Measurements from ENCODE around the gene TRERF1. TPM values are rescaled to one million over a fixed set of nuclear protein-coding genes. Genes with fewer than 3 reads are reported as not detected.

TRERF1 gene, protein sequence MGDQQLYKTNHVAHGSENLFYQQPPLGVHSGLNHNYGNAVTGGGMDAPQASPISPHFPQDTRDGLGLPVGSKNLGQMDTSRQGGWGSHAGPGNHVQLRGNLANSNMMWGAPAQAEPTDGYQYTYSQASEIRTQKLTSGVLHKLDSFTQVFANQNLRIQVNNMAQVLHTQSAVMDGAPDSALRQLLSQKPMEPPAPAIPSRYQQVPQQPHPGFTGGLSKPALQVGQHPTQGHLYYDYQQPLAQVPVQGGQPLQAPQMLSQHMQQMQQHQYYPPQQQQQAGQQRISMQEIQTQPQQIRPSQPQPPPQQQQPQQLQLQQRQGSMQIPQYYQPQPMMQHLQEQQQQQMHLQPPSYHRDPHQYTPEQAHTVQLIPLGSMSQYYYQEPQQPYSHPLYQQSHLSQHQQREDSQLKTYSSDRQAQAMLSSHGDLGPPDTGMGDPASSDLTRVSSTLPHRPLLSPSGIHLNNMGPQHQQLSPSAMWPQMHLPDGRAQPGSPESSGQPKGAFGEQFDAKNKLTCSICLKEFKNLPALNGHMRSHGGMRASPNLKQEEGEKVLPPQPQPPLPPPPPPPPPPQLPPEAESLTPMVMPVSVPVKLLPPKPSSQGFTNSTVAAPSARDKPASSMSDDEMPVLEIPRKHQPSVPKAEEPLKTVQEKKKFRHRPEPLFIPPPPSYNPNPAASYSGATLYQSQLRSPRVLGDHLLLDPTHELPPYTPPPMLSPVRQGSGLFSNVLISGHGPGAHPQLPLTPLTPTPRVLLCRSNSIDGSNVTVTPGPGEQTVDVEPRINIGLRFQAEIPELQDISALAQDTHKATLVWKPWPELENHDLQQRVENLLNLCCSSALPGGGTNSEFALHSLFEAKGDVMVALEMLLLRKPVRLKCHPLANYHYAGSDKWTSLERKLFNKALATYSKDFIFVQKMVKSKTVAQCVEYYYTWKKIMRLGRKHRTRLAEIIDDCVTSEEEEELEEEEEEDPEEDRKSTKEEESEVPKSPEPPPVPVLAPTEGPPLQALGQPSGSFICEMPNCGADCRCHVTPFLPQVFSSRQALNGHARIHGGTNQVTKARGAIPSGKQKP (N-terminal part only)
- 10 to 100 TPM in 1 of 2 donors, 1 to 10 TPM in 1; 9.5 to 34.8 TPM for total RNA-seq

DNA sequence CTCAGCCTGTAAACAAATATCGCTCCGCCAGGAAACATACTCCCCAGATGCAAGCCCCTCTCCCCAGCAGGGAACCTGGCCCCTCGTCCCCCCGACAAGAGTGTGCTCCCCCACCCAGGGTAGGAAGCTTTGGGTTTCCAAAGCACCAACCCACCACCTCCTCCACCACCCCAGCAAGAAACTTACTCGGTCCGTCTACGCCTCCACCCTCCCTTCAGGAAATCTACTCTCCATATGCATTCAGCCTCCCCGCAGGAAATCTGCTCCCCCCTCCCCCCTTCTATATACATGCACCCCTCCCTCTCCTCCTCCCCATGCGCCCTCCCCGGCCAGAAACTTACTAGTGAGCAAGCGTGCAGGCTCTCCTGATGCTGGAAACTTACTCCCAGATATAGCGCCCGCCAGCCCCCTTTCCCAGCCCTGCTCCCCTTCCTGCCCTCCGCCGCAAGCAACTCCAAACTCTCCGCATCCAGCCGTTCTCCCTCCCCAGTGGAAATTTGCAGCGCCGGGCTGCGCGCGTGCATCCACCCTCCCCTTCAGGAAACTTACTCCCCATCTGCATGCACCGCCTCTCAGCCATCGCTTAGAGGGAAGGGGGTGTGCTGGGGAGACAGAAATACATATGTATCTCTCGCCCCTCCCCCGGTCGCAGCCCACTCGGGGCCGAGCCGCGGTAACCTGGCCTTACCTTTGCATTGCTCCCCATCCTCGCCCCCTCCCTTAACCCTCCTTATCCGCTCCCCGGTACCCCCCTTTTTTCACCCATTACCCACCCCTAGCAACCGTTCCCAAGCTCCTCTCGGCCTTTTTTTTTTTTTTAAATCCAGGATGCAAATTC, at the start of gene TRERF1:
Gene TRERF1, minus strand, starts transcription at position 594 of the 838 bp plus-strand sequence. CDS start 182,336 bp downstream, outside the sequence.
- WGBS: under 1% methylated on average over 36 of the region's 36 CpGs
- H3K36me3 ChIP-seq: no peaks in the 10 kb centered on the region
- H3K4me3 ChIP-seq: peak within 1 kb of the TSS; percentile 55 to 75
- peak within 1 kb of the TSS; percentile 74 to 87 for H3K27ac ChIP-seq
- no peaks in the 10 kb centered on the region for H3K27me3 ChIP-seq (replicated peaks; ENCODE audit: insufficient read depth)
- H3K4me1 ChIP-seq (replicated peaks): peaks cover 14% of the 10 kb centered on the region
- TF ChIP-seq POLR2AphosphoS5 (IDR thresholded peaks at IDR 0.05): no peak
- no peak for TF ChIP-seq POLR2A (IDR thresholded peaks at IDR 0.05)
- TF ChIP-seq, protein P1, sequence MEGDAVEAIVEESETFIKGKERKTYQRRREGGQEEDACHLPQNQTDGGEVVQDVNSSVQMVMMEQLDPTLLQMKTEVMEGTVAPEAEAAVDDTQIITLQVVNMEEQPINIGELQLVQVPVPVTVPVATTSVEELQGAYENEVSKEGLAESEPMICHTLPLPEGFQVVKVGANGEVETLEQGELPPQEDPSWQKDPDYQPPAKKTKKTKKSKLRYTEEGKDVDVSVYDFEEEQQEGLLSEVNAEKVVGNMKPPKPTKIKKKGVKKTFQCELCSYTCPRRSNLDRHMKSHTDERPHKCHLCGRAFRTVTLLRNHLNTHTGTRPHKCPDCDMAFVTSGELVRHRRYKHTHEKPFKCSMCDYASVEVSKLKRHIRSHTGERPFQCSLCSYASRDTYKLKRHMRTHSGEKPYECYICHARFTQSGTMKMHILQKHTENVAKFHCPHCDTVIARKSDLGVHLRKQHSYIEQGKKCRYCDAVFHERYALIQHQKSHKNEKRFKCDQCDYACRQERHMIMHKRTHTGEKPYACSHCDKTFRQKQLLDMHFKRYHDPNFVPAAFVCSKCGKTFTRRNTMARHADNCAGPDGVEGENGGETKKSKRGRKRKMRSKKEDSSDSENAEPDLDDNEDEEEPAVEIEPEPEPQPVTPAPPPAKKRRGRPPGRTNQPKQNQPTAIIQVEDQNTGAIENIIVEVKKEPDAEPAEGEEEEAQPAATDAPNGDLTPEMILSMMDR (IDR thresholded peaks at IDR 0.05): no peak
- intact Hi-C loops (cut with DNase I): loop anchor here (2.0 to 5.0 kb wide), 3 partner anchors 81 to 189 kb away; no protein-coding TSS in a partner anchor
- DNase-seq (ENCODE audit: low spot score): peak; percentile 51
- no peaks in the 10 kb centered on the region for H3K9me3 ChIP-seq

DNA sequence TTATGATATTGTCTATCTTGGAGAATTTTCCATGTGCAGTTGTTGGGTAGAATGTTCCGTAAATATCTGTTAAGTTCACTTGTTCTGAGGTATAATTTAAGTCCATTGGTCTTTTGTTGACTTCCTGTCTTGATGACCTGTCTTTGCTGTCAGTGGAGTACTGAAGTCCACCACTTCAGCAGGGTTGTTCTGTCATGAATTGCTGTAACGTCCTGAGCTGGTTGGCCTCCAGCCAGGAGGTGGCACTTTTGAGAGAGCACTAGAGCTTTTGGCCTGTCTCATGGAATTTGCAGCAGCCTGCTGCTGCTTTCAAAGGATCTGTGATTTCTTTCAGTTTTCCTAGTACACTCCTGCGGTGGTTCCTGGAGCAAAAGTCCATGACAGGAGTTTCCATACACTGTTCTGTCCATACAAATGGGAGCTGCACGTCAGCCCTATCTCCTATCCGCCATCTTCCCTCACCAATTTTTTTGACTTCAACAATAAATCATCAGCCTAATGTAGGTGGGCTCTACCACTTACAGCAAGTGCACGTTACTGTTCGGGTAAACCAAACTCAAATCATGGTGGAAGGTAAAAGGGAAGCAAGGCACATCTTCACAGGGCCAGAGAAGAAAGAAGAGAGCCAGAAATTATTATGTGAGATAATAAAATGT, 46.9 kb upstream of the TRERF1 start:
- Histone ChIP-seq H3K27me3 (replicated peaks; ENCODE audit: insufficient read depth) (no peaks in the 10 kb centered on the region), H3K27ac (no peak overlapping the region), H3K36me3 (no peaks in the 10 kb centered on the region), H3K9me3 (no peaks in the 10 kb centered on the region), H3K4me3 (no peak overlapping the region), H3K4me1 (replicated peaks) (no peaks in the 10 kb centered on the region)
- 68% methylated on average over 7 of the region's 7 CpGs for WGBS
- DNase-seq (ENCODE audit: low spot score): no peak
- intact Hi-C loops (cut with DNase I): no loop called here
- TF ChIP-seq POLR2AphosphoS5 (IDR thresholded peaks at IDR 0.05): no peak
- TF ChIP-seq, protein P1 (IDR thresholded peaks at IDR 0.05): no peak
- TF ChIP-seq POLR2A (IDR thresholded peaks at IDR 0.05): no peak

DNA sequence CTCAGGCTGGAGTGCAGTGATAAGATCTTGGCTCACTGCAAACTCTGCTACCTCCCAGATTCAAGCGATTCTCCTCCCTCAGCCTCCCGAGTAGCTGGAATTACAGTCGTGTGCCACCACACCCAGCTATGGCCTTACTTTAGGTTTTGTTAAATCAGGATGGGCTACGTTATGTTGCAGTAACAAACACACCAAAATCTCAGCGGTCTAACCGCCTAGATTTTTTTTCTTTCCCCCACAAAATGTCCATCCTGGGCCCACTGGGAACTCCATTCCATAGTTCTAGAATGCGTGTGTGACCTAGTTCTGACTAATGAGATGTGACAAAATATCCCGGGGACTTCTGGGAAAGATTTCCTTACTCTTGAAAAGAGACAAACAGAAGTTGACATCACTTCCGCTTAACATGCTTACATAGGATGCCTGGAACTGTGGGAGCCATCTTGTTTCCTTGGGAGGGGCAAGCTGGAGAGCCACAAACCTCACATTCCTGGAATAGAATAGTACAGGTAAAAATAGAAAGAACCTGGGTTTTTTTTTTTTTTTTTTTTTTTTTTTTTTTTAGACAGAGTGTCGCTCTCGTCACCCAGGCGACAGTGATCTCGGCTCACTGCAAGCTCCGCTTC, 42.3 kb upstream of the TRERF1 start:
- WGBS: 91% methylated on average over 14 of the region's 14 CpGs
- Histone ChIP-seq H3K27ac (no peak overlapping the region), H3K4me3 (no peak overlapping the region), H3K9me3 (no peaks in the 10 kb centered on the region), H3K27me3 (replicated peaks; ENCODE audit: insufficient read depth) (no peaks in the 10 kb centered on the region), H3K4me1 (replicated peaks) (no peaks in the 10 kb centered on the region), H3K36me3 (no peaks in the 10 kb centered on the region)
- intact Hi-C loops (cut with DNase I): no loop called here
- DNase-seq (ENCODE audit: low spot score): no peak
- TF ChIP-seq, protein P1 (IDR thresholded peaks at IDR 0.05): no peak
- no peak for TF ChIP-seq POLR2A (IDR thresholded peaks at IDR 0.05)
- TF ChIP-seq POLR2AphosphoS5 (IDR thresholded peaks at IDR 0.05): no peak

DNA sequence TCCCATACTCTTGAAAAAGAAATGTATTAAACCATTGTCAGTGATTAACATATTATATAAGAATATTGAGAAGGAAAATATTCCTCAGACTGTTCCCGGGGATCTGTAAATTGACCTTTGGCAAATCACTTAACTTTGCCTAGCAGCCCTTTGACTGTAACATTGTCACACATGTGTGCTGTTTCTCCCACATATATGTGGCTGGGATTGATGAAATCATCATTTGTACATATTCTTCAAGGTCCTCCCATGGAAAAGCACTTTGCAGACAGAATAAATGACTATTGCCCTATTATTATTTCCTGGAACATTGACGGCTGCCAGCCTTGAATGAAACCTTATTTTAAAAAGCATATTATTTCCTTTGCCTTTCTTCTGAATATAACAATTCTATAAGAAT, 36.4 kb upstream of the TRERF1 start:
- DNase-seq (ENCODE audit: low spot score): no peak
- H3K27me3 ChIP-seq (replicated peaks; ENCODE audit: insufficient read depth): no peaks in the 10 kb centered on the region
- WGBS: 87% methylated on average over 2 of the region's 2 CpGs
- no peak overlapping the region for H3K27ac ChIP-seq
- no peaks in the 10 kb centered on the region for H3K4me1 ChIP-seq (replicated peaks)
- intact Hi-C loops (cut with DNase I): no loop called here
- no peaks in the 10 kb centered on the region for H3K36me3 ChIP-seq
- no peak for TF ChIP-seq POLR2A (IDR thresholded peaks at IDR 0.05)
- TF ChIP-seq POLR2AphosphoS5 (IDR thresholded peaks at IDR 0.05): no peak
- TF ChIP-seq, protein P1 (IDR thresholded peaks at IDR 0.05): no peak
- no peak overlapping the region for H3K4me3 ChIP-seq
- H3K9me3 ChIP-seq: no peaks in the 10 kb centered on the region

All from prostate gland (tissue), 2 donors.